Measurements from ENCODE around the gene HKDC1.

GRCh38 chr10:69223028-69223342, 2.9 kb downstream of the HKDC1 start:
- TF ChIP-seq CTCF (IDR thresholded peaks at IDR 0.05) (no peak), EZH2 (IDR thresholded peaks at IDR 0.05; ENCODE audit: borderline replicate concordance, insufficient read depth, low read depth, low read length, poor library complexity, severe bottlenecking) (no peak)
